Measurements from ENCODE around the gene ZBTB48.

GRCh38 chr1:6538956-6539355, 40.8 kb upstream of the ZBTB48 start:
- no peak for TF ChIP-seq POLR2AphosphoS5 (IDR thresholded peaks at IDR 0.05; ENCODE audit: borderline replicate concordance, low read depth, low read length)
- TF ChIP-seq EZH2 (IDR thresholded peaks at IDR 0.05): no peak
